A673 (cell line): ENCODE results near the gene PAPOLA. TPM values are rescaled to one million over a fixed set of nuclear protein-coding genes. Genes with fewer than 3 reads are reported as not detected.

Source experiments
- BruUV-seq: library from RNA; stranded (reverse); fragments of 400-500 nt; replicated peaks from 2 replicates; lab custom pipeline; 2021; lab: Mats Ljungman, UMichigan
- CTCF ChIA-PET: fragments of 300-600 bp; sonication (Branson Sonifier 250); formaldehyde crosslinking; loops from one replicate; lab custom pipeline; 2022; ENCODE audit warnings: antibody characterized with exemption; lab: Charles Lee
- POLR2A ChIA-PET: fragments of 300-600 bp; sonication (Branson Sonifier 250); formaldehyde crosslinking; loops from one replicate; lab custom pipeline; 2022; ENCODE audit warnings: antibody characterized with exemption; ENCODE audit not compliant: low non-redundant PET; lab: Charles Lee
- DNase-seq: peaks from one replicate; pipeline ENCODE4 v3.0.0-alpha.2; 2015; ENCODE audit warnings: low spot score
- H3K27ac ChIP-seq: fragments of 200-600 bp; sonication (generic); 2 replicates; pipeline ENCODE4 v1.5.1; 2016; ENCODE audit warnings: mixed run types, low read depth, mild to moderate bottlenecking, mixed read lengths, antibody characterized with exemption, low read length; ENCODE audit not compliant: poor library complexity, severe bottlenecking
- H3K27me3 ChIP-seq: fragments of 200-600 bp; sonication (generic); replicated peaks from 2 replicates; pipeline ENCODE4 v1.6.1; 2017; ENCODE audit warnings: mixed run types, low read depth, mild to moderate bottlenecking, mixed read lengths, antibody characterized with exemption, low read length; ENCODE audit not compliant: insufficient read depth, poor library complexity
- H3K36me3 ChIP-seq: fragments of 200-600 bp; sonication (generic); 2 replicates; pipeline ENCODE4 v1.6.1; 2016; ENCODE audit warnings: mixed run types, mild to moderate bottlenecking, mixed read lengths, antibody characterized with exemption, low read length; ENCODE audit not compliant: insufficient read depth, poor library complexity, severe bottlenecking
- H3K4me1 ChIP-seq: fragments of 200-600 bp; sonication (generic); 2 replicates; pipeline ENCODE4 v1.6.1; 2017; ENCODE audit warnings: mixed run types, mild to moderate bottlenecking, mixed read lengths, antibody characterized with exemption, low read length; ENCODE audit not compliant: insufficient read depth, poor library complexity, severe bottlenecking
- H3K4me3 ChIP-seq: fragments of 200-600 bp; sonication (generic); 2 replicates; pipeline ENCODE4 v1.5.1; 2016; ENCODE audit warnings: low read depth, mixed run types, mild to moderate bottlenecking, mixed read lengths, low read length; ENCODE audit not compliant: poor library complexity, severe bottlenecking
- H3K9me3 ChIP-seq: fragments of 200-600 bp; sonication (generic); 2 replicates; pipeline ENCODE4 v1.6.1; 2016; ENCODE audit warnings: mixed run types, low read depth, mild to moderate bottlenecking, mixed read lengths, antibody characterized with exemption, low read length; ENCODE audit not compliant: poor library complexity, severe bottlenecking
- EZH2 ChIP-seq: fragments of 200-600 bp; sonication (generic); IDR thresholded peaks from 2 replicates; pipeline ENCODE4 v1.6.1; 2017; ENCODE audit warnings: borderline replicate concordance, low read depth, mild to moderate bottlenecking, mixed read lengths, antibody characterized with exemption, low read length; ENCODE audit not compliant: poor library complexity, severe bottlenecking
- intact Hi-C: fragments of 100-400 bp; cut with micrococcal nuclease; formaldehyde crosslinking; loops from one replicate; pipeline ENCODE4 v1.10.0; 2022; ENCODE audit not compliant: unreplicated experiment
- total RNA-seq: library from RNA; stranded (reverse); gene quantifications from 2 replicates; pipeline ENCODE4 v1.2.3, GENCODE V29; 2021
- TF ChIP-seq, protein P1 (sequence below): fragments of 300-800, 200-600 bp; sonication (generic); conservative IDR thresholded peaks from 2 replicates; pipeline ENCODE4 v1.5.1; 2017; ENCODE audit warnings: low read depth, mild to moderate bottlenecking, antibody characterized with exemption, low read length, moderate library complexity, mixed read lengths

PAPOLA gene
- total RNA-seq, 1 experiment from 2014 or later = 337 TPM

DNA sequence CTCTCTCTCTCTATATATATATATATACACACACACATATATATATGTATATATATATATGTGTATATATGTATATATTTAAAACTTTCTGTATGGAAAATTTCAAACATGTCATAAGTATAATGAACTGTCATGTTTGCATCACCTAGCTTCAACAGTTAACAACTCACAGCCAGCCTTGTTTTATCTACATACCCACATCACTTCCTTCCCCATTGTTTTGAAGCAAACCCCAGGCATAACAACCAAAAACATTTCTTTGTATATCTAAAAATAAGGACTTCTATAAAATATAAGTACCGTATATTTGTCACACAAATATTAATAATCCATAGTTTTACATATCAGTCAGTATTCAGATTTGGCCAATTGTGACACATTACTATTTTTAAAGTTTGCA is 57.4 kb downstream of the PAPOLA start:
- H3K4me3 ChIP-seq = no peak overlapping the region
- ChIA-PET CTCF (no interaction called here), POLR2A (no interaction called here)
- DNase-seq = no peak
- no peaks in the 10 kb centered on the region for H3K27me3 ChIP-seq
- BruUV-seq = no TSS peak
- H3K9me3 ChIP-seq = no peaks in the 10 kb centered on the region
- peaks cover 74% of the 10 kb centered on the region for H3K36me3 ChIP-seq
- peaks cover 12% of the 10 kb centered on the region for H3K4me1 ChIP-seq
- no peak for TF ChIP-seq EZH2
- TF ChIP-seq, protein P1, sequence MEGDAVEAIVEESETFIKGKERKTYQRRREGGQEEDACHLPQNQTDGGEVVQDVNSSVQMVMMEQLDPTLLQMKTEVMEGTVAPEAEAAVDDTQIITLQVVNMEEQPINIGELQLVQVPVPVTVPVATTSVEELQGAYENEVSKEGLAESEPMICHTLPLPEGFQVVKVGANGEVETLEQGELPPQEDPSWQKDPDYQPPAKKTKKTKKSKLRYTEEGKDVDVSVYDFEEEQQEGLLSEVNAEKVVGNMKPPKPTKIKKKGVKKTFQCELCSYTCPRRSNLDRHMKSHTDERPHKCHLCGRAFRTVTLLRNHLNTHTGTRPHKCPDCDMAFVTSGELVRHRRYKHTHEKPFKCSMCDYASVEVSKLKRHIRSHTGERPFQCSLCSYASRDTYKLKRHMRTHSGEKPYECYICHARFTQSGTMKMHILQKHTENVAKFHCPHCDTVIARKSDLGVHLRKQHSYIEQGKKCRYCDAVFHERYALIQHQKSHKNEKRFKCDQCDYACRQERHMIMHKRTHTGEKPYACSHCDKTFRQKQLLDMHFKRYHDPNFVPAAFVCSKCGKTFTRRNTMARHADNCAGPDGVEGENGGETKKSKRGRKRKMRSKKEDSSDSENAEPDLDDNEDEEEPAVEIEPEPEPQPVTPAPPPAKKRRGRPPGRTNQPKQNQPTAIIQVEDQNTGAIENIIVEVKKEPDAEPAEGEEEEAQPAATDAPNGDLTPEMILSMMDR = no peak
- intact Hi-C loops = no loop called here
- H3K27ac ChIP-seq = peak overlapping the region; percentile 8

DNA sequence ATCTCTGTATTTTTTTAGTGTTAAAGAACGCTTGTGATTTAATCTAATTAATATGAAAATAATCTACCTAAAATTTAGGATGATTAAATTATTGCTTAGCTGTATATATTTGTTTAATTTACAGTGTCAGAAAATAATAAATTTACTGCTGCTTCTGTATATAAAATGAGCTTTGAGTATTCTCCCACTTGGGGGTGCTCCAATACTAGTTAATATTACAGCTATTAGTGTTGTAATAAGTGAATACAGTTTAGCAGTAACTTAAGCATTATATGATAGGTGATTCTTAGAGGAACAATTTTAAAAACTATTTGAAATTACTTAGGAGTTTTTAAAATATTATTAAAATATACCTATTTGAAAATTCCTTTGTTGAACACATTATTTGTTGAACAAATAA is 62.2 kb downstream of the PAPOLA start:
- no TSS peak for BruUV-seq
- Histone ChIP-seq H3K27ac (peak overlapping the region; percentile 51), H3K4me1 (peaks cover 50% of the 10 kb centered on the region), H3K27me3 (no peaks in the 10 kb centered on the region), H3K4me3 (no peak overlapping the region), H3K9me3 (no peaks in the 10 kb centered on the region), H3K36me3 (peaks cover 48% of the 10 kb centered on the region)
- TF ChIP-seq EZH2 = no peak
- TF ChIP-seq, protein P1 = peak; percentile 49
- CTCF ChIA-PET = interaction anchor here (0.5 to 1.0 kb wide), 5 partner anchors 10 to 659 kb away, joined by 3 to 12 read pairs (median 4); no protein-coding TSS in a partner anchor
- POLR2A ChIA-PET = no interaction called here
- DNase-seq = peak; percentile 48
- intact Hi-C loops = no loop called here

DNA sequence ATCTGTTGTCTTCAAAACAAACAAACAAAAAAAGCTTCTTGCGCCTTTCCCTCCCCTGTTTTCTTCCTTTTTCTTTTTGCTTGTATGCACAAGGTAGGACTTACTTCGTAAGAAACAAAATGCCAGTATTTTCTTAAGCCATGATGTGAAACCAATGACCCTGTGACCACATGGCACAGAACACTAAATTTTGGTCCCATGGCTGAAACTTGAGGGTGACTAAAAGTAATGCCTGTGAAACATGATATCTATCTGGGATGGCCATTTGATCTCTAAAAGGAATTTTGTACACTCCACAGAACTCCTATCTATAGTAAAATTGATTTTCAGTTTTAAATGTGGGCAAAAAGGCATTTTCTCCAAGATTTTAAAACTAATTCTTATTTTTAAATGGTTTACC is 63.6 kb downstream of the PAPOLA start:
- intact Hi-C loops = loop anchor here (2.0 to 5.0 kb wide), 4 partner anchors 176 to 649 kb away; no protein-coding TSS in a partner anchor
- no peak for DNase-seq
- H3K4me3 ChIP-seq = no peak overlapping the region
- H3K27me3 ChIP-seq = no peaks in the 10 kb centered on the region
- no peaks in the 10 kb centered on the region for H3K9me3 ChIP-seq
- POLR2A ChIA-PET = no interaction called here
- BruUV-seq = no TSS peak
- peak overlapping the region; percentile 51 for H3K27ac ChIP-seq
- TF ChIP-seq EZH2 = no peak
- TF ChIP-seq, protein P1 = no peak
- CTCF ChIA-PET = interaction anchor here (0.5 kb wide), 1 partner anchor 174 kb away, joined by 5 read pairs; no protein-coding TSS in a partner anchor
- peaks cover 39% of the 10 kb centered on the region for H3K36me3 ChIP-seq
- peaks cover 53% of the 10 kb centered on the region for H3K4me1 ChIP-seq
